Endothelial cell of umbilical vein (primary cell): Measurements from ENCODE around the gene SP6. TPM values are rescaled to one million over a fixed set of nuclear protein-coding genes. Genes with fewer than 3 reads are reported as not detected.

Experiments used
- BruUV-seq: library from RNA; stranded (reverse); fragments of 400-500 nt; replicated peaks from 2 replicates; lab custom pipeline; 2021; lab: Mats Ljungman, UMichigan
- CTCF ChIA-PET: fragments of 300-600, 350-600 bp; sonication (Branson Sonifier 250); formaldehyde crosslinking; loops from one replicate; lab custom pipeline; 2021; ENCODE audit warnings: antibody characterized with exemption, inconsistent platforms; lab: Charles Lee
- POLR2A ChIA-PET: fragments of 300-600, 350-600 bp; sonication (Branson Sonifier 250); formaldehyde crosslinking; loops from one replicate; lab custom pipeline; 2021; ENCODE audit warnings: antibody characterized with exemption, inconsistent platforms; lab: Charles Lee
- DNase-seq: peaks from one replicate; pipeline ENCODE4 v3.0.0-alpha.2; 2011; ENCODE audit warnings: low read depth, low spot score
- FAIRE-seq: peaks from 2 replicates; lab custom pipeline; 2011; peaks lifted over from hg19 to GRCh38; lab: Jason Lieb, UNC
- H2AFZ ChIP-seq: 2 replicates; pipeline ENCODE4 v1.6.0; 2012; ENCODE audit warnings: low read depth, low read length, control low read depth, inconsistent platforms
- H3K27ac ChIP-seq: 2 replicates; pipeline ENCODE4 v1.5.1; 2011; ENCODE audit warnings: low read depth, mild to moderate bottlenecking, control low read depth, low read length, moderate library complexity; ENCODE audit not compliant: insufficient read depth
- H3K27me3 ChIP-seq, 2 experiments: 2 replicates each; pipeline versions ENCODE4 v1.6.0 to v1.6.1; 2011; ENCODE audit warnings: low read length in 2 of 2, mixed read lengths in 1 of 2; ENCODE audit not compliant: control insufficient read depth in 2 of 2, insufficient read depth in 2 of 2
- H3K36me3 ChIP-seq, 2 experiments: 2 replicates in 1 of 2; 3 replicates in 1 of 2; pipeline ENCODE4 v1.5.1; 2011; ENCODE audit warnings: low read length in 2 of 2, mild to moderate bottlenecking in 1 of 2, moderate library complexity in 1 of 2; ENCODE audit not compliant: control insufficient read depth in 2 of 2, insufficient read depth in 2 of 2; ENCODE audit errors: extremely low read depth in 1 of 2
- H3K4me1 ChIP-seq: 3 replicates; pipeline ENCODE4 v1.5.1; 2011; ENCODE audit warnings: mild to moderate bottlenecking, low read length; ENCODE audit not compliant: control insufficient read depth, insufficient read depth; ENCODE audit errors: extremely low read depth
- H3K4me2 ChIP-seq: 2 replicates; pipeline ENCODE4 v1.6.1; 2011; ENCODE audit warnings: low read length, control low read depth, mixed read lengths; ENCODE audit not compliant: insufficient read depth
- H3K4me3 ChIP-seq, 3 experiments: fragments of 200-600 bp in 1 of 3; sonication (generic), shearing (Covaris generic) in 1 of 3; replicated peaks in 1 of 3; 2 replicates each; pipeline ENCODE4 v1.5.1; 2011 to 2016; ENCODE audit warnings: control low read depth in 3 of 3, low read length in 3 of 3, mild to moderate bottlenecking in 2 of 3, inconsistent platforms in 1 of 3, low read depth in 1 of 3, moderate library complexity in 1 of 3; ENCODE audit not compliant: insufficient read depth in 1 of 3
- H3K79me2 ChIP-seq: 2 replicates; pipeline ENCODE4 v1.6.0; 2012; ENCODE audit warnings: low read length, inconsistent platforms; ENCODE audit not compliant: control insufficient read depth, insufficient read depth
- H3K9ac ChIP-seq: replicated peaks from 2 replicates; pipeline ENCODE3; 2011; ENCODE audit warnings: low read length, control low read depth; ENCODE audit not compliant: insufficient read depth; ENCODE audit errors: extremely low read depth
- H3K9me1 ChIP-seq: replicated peaks from 3 replicates; pipeline ENCODE4 v1.6.0; 2011; ENCODE audit warnings: mild to moderate bottlenecking, low read length; ENCODE audit not compliant: control insufficient read depth, insufficient read depth; ENCODE audit errors: extremely low read depth
- H3K9me3 ChIP-seq: replicated peaks from 2 replicates; pipeline ENCODE4 v1.5.1; 2012; ENCODE audit warnings: low read length, inconsistent platforms; ENCODE audit not compliant: control insufficient read depth, insufficient read depth
- H4K20me1 ChIP-seq: replicated peaks from 2 replicates; pipeline ENCODE3; 2011; ENCODE audit warnings: mild to moderate bottlenecking, low read length; ENCODE audit not compliant: control insufficient read depth, insufficient read depth; ENCODE audit errors: extremely low read depth
- CTCF ChIP-seq, 2 donors: IDR thresholded peaks; 1 replicate in 1 of 2; 2 replicates in 1 of 2; pipeline ENCODE4 v1.5.1; 2011; ENCODE audit warnings: low read length in 2 of 2, mild to moderate bottlenecking in 2 of 2, moderate library complexity in 2 of 2, control low read depth in 1 of 2, inconsistent platforms in 1 of 2, low read depth in 1 of 2; ENCODE audit not compliant: insufficient read depth in 1 of 2; ENCODE audit errors: extremely low read depth in 1 of 2
- EZH2 ChIP-seq: IDR thresholded peaks from 2 replicates; pipeline ENCODE4 v1.6.1; 2012; ENCODE audit warnings: borderline replicate concordance, low read depth, mild to moderate bottlenecking, moderate library complexity, low read length, inconsistent platforms; ENCODE audit not compliant: severe bottlenecking
- GATA2 ChIP-seq: IDR thresholded peaks from 2 replicates; pipeline ENCODE4 v1.7.0; 2011; ENCODE audit warnings: low read depth, mild to moderate bottlenecking, moderate library complexity, mixed read lengths, low read length; ENCODE audit not compliant: insufficient read length, insufficient read depth
- POLR2A ChIP-seq: IDR thresholded peaks from 2 replicates; pipeline ENCODE4 v1.6.1; 2012; ENCODE audit warnings: low read depth, mild to moderate bottlenecking, control low read depth, low read length
- POLR2AphosphoS5 ChIP-seq: IDR thresholded peaks from 2 replicates; pipeline ENCODE4 v1.6.1; 2012; ENCODE audit warnings: low read depth, mild to moderate bottlenecking, control low read depth, low read length, moderate library complexity; ENCODE audit not compliant: insufficient read depth
- dilution Hi-C: fragments of 300-500 bp; cut with MboI; formaldehyde crosslinking; loops from one replicate; pipeline ENCODE4 v1.15.0; 2019; ENCODE audit warnings: low sequenced_read_pairs; ENCODE audit not compliant: extremely low pct_ligation_motif_present
- intact Hi-C: fragments of 100-400 bp; cut with micrococcal nuclease; formaldehyde crosslinking; loops from one replicate; pipeline ENCODE4 v1.10.0; 2022
- polyA plus RNA-seq, 4 experiments: library from polyadenylated mRNA; depleted of rRNA in 3 of 4; stranded (reverse) in 3 of 4; unstranded in 1 of 4; fragments of >200 nt; gene quantifications; 2 replicates each; pipeline versions ENCODE4 v1.2.1 to v1.2.3, GENCODE V29; 2011 to 2012; ENCODE audit warnings: missing spikeins in 1 of 4
- total RNA-seq: library from RNA; stranded (reverse); gene quantifications from 2 replicates; pipeline ENCODE4 v1.2.3, GENCODE V29; 2021

The SP6 gene
- total and polyA plus RNA-seq, 2 donors (not counting 3 experiments of a cell fraction or from before 2014, with no cell fraction given) = 0.11 to 1.3 TPM

GRCh38 chr17:47840742-47841487 lies 10.0 kb downstream of the SP6 start, which contains the start of gene SCRN2:
TSS of gene SCRN2 (minus strand) at chr17:47841273. CDS start at chr17:47840843, 430 bp downstream.
- Histone ChIP-seq H3K79me2 (no peaks in the 10 kb centered on the region), H3K4me1 (peaks cover 5% of the 10 kb centered on the region), H2AFZ (peak within 1 kb of the TSS; percentile 95), H3K9me3 (no peaks in the 10 kb centered on the region), H3K36me3 (peaks cover 0 to 4% of the 10 kb centered on the region in 2 experiments), H3K9me1 (no peaks in the 10 kb centered on the region), H3K27ac (no peak within 1 kb of the TSS), H3K4me3 (peak within 1 kb of the TSS; percentile 65 to 86 (median 65)), H4K20me1 (no peaks in the 10 kb centered on the region), H3K27me3 (no peaks in the 10 kb centered on the region), H3K9ac (peak within 1 kb of the TSS; percentile 55), H3K4me2 (peak within 1 kb of the TSS; percentile 45)
- BruUV-seq = TSS peak; percentile 35
- intact Hi-C loops (loop anchor here (1.0 to 5.0 kb wide), 5 partner anchors 49 to 171 kb away; partner anchors contain the start of genes CDK5RAP3 and PNPO), dilution Hi-C loops (no loop called here)
- FAIRE-seq (peak; percentile 96), DNase-seq (peak; percentile 91)
- TF ChIP-seq EZH2 (no peak), CTCF (IDR thresholded peaks at IDR 0.05; ENCODE audit: extremely low read depth in 1 of 2, insufficient read depth in 1 of 2, low read depth in 1 of 2, low read length in 2 of 2) (peak; percentile 97 to 99), POLR2A (peak; percentile 32), GATA2 (no peak), POLR2AphosphoS5 (peak; percentile 36)
- ChIA-PET CTCF (interaction anchor here (0.6 to 5.3 kb wide), 18 partner anchors 10 to 180 kb away, joined by 3 to 162 read pairs (median 6); partner anchors contain the start of genes CDK5RAP3, LRRC46, MRPL10 and SP2), POLR2A (interaction anchor here (0.6 to 1.0 kb wide), 2 partner anchors 50 to 55 kb away, joined by 4 to 5 read pairs; partner anchors contain the start of gene SP2)
